Gastroesophageal sphincter (tissue), 4 donors: ENCODE measurements around the gene KLK6. TPM values are rescaled to one million over a fixed set of nuclear protein-coding genes. Genes with fewer than 3 reads are reported as not detected.

ENCODE experiments used
- ATAC-seq: fragments of 150-250 bp; one replicate; pipeline ENCODE4 v1.9.1; 2016; ENCODE audit warnings: mild to moderate bottlenecking, moderate library complexity
- H3K27ac ChIP-seq, 4 donors: fragments of 200-600 bp; sonication (generic) in 3 of 4; 1 replicate in 3 of 4; 2 replicates in 1 of 4; pipeline ENCODE4 v1.5.1; 2016 to 2019
- H3K27me3 ChIP-seq: fragments of 200-600 bp; sonication (generic); one replicate; pipeline ENCODE4 v1.5.1; 2019
- H3K36me3 ChIP-seq, 2 donors: fragments of 200-600 bp; sonication (generic); one replicate each; pipeline ENCODE4 v1.5.1; 2019; ENCODE audit warnings: control low read depth in 1 of 2
- H3K4me1 ChIP-seq, 3 donors: fragments of 200-600 bp; sonication (generic); 1 replicate in 2 of 3; 2 replicates in 1 of 3; pipeline ENCODE4 v1.5.1; 2016 to 2019; ENCODE audit warnings: control low read depth in 2 of 3
- H3K4me3 ChIP-seq, 2 donors: fragments of 200-600 bp; sonication (generic); one replicate each; pipeline ENCODE4 v1.5.1; 2019; ENCODE audit warnings: mild to moderate bottlenecking in 1 of 2, moderate library complexity in 1 of 2
- H3K9me3 ChIP-seq, 3 donors: fragments of 200-600 bp; sonication (generic); one replicate each; pipeline ENCODE4 v1.5.1; 2017 to 2019; ENCODE audit warnings: control low read depth in 2 of 3
- EP300 ChIP-seq: sonication (generic); formaldehyde crosslinking; IDR thresholded peaks from one replicate; pipeline ENCODE4 v1.6.1; 2017; ENCODE audit warnings: antibody characterized with exemption, mild to moderate bottlenecking
- POLR2A ChIP-seq, 2 donors: fragments of 450-650 bp; IDR thresholded peaks; one replicate each; pipeline ENCODE4 v1.6.1; 2017; ENCODE audit warnings: antibody characterized with exemption in 2 of 2, mild to moderate bottlenecking in 2 of 2, moderate library complexity in 1 of 2
- POLR2AphosphoS5 ChIP-seq: sonication (generic); formaldehyde crosslinking; IDR thresholded peaks from one replicate; pipeline ENCODE4 v1.6.1; 2017; ENCODE audit warnings: antibody characterized with exemption
- whole genome bisulfite sequencing, 2 donors: methylation state at CpG; one replicate each; pipeline ENCODE4 v1.1.5; 2018; ENCODE audit warnings: low coverage in 1 of 2; 5-methylcytosine and 5-hydroxymethylcytosine counted together
- total RNA-seq, 4 donors: library from RNA; depleted of rRNA; stranded (reverse); fragments of >200 nt; gene quantifications; one replicate each; pipeline ENCODE4 v1.1.0, GENCODE V29; 2016
- TF ChIP-seq, protein P1 (sequence below), 4 experiments: fragments of 200-600 bp in 2 of 4; fragments of 450-650 bp in 2 of 4; sonication (generic) in 1 of 4; IDR thresholded peaks; one replicate each; pipeline ENCODE4 v1.5.1; 2017 to 2019; ENCODE audit warnings: antibody characterized with exemption in 4 of 4, mild to moderate bottlenecking in 2 of 4, moderate library complexity in 2 of 4

KLK6 gene
- total RNA-seq, 4 donors from 2014 or later = 1.1 to 7.8 TPM; not detected in 2

DNA sequence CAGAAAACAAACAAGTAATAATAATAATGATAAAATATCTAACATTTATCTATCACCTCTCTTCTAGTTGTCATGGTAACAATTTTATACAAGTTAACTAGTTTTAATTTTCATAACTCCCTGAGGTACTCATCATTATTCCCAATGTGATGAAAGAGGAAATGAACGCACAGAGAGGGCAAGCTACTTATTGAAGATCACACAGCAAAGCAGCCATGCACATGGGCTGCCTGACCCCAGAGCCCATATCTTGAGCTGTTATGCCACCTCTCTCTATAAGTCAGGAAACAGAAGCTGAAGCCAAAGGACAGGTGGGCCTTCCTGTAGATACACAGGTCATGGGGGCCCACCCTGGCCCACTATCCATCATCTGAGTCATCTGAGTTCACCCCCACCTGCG is 53.3 kb downstream of the KLK6 start:
- no peaks in the 10 kb centered on the region for H3K9me3 ChIP-seq
- 82% methylated on average over 2 of the region's 2 CpGs; no CpG with 5 or more reads in 1 of the 2 donors for WGBS, 2 donors
- no peak for ATAC-seq
- no peaks in the 10 kb centered on the region for H3K4me1 ChIP-seq
- no peak for TF ChIP-seq POLR2AphosphoS5
- TF ChIP-seq POLR2A (IDR thresholded peaks at IDR 0.05) = no peak
- TF ChIP-seq EP300 = no peak
- TF ChIP-seq, protein P1, sequence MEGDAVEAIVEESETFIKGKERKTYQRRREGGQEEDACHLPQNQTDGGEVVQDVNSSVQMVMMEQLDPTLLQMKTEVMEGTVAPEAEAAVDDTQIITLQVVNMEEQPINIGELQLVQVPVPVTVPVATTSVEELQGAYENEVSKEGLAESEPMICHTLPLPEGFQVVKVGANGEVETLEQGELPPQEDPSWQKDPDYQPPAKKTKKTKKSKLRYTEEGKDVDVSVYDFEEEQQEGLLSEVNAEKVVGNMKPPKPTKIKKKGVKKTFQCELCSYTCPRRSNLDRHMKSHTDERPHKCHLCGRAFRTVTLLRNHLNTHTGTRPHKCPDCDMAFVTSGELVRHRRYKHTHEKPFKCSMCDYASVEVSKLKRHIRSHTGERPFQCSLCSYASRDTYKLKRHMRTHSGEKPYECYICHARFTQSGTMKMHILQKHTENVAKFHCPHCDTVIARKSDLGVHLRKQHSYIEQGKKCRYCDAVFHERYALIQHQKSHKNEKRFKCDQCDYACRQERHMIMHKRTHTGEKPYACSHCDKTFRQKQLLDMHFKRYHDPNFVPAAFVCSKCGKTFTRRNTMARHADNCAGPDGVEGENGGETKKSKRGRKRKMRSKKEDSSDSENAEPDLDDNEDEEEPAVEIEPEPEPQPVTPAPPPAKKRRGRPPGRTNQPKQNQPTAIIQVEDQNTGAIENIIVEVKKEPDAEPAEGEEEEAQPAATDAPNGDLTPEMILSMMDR (IDR thresholded peaks at IDR 0.05) = no peak
- H3K36me3 ChIP-seq = no peaks in the 10 kb centered on the region
- no peak overlapping the region for H3K4me3 ChIP-seq
- no peak overlapping the region for H3K27ac ChIP-seq
- H3K27me3 ChIP-seq = peaks cover 79% of the 10 kb centered on the region

DNA sequence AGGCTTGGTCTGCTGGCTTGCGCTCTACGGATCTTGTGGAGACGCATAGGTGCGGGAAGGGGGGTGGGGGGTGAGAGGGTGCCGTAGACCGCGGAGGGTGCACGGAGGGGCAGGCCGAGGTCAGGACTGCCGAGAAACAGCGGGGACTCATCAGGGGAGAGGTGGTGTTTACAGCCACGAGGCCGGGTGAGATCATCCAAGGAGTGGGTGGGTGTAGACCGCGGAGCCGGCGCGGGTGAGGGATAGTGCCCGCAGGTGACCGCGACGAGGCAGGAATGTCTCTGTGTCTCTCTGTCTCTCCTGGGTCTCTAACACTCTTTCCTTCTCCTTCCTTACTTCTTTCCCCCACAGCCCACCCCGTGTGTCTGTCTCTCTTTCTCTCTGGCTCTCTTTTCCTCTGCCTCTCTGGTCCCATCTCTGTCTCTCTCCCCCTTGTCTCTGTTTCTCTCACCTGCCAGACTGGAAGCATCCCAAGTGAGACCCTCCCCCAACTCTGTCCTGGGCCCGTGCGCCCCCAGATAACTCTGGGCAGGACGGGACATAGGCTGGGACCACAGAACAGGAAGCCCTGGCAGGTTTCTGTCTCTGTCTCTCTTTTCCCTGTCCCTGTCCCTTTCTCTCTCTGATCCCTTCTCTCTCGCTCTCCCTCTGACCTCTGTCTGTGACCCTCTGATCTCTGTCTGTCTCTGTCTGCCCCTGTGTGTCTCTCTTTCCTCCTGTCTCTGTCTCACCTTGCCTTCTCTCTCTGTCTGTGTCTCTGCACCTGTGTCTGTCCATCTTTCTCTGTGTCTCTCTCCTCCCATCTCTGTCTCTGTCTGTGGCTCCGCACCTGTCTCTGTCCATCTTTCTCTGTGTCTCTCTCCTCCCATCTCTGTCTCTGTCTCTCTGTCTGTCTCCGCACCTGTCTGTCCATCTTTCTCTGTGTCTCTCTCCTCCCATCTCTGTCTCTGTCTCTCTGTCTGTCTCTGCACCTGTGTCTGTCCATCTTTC is 56.4 kb downstream of the KLK6 start:
- no peak overlapping the region for H3K4me3 ChIP-seq
- H3K9me3 ChIP-seq = peaks cover 0 to 6% (median 0%) of the 10 kb centered on the region in 3 donors
- peaks cover 89% of the 10 kb centered on the region for H3K27me3 ChIP-seq
- peaks cover 0 to 8% (median 0%) of the 10 kb centered on the region in 3 donors for H3K4me1 ChIP-seq
- ATAC-seq = no peak
- TF ChIP-seq, protein P1 (IDR thresholded peaks at IDR 0.05) = no peak
- TF ChIP-seq EP300 (no peak), POLR2A (IDR thresholded peaks at IDR 0.05) (no peak), POLR2AphosphoS5 (no peak)
- WGBS, 2 donors = 8 to 10% methylated on average over 17 to 26 of the region's 29 CpGs
- no peaks in the 10 kb centered on the region for H3K36me3 ChIP-seq
- no peak overlapping the region for H3K27ac ChIP-seq

DNA sequence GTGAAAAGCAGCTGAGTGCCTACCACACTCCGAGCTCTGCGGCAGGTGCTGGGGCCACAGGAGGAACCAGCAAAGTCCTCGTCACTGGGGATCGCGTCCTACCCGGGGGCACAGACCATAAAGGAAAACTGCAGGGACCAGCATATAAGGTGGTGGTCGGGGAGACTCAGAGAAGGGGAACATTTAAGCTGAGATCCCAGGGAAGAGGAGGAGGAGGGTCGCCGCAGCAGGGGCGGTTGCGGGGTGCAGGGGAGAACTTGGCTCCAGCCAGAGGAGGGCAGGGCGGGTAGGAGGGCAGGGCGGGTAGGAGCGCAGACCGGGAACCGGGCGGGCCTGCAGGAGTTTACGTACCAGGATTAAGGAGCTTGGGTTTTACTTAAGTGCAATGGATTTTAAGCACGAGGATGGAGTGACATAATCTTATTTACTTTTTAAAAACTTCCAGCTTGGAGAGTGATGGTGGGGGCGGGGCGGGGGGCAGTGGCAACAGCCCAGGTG is 57.2 kb downstream of the KLK6 start:
- WGBS, 2 donors = 13 to 17% methylated on average over 10 to 17 of the region's 21 CpGs

DNA sequence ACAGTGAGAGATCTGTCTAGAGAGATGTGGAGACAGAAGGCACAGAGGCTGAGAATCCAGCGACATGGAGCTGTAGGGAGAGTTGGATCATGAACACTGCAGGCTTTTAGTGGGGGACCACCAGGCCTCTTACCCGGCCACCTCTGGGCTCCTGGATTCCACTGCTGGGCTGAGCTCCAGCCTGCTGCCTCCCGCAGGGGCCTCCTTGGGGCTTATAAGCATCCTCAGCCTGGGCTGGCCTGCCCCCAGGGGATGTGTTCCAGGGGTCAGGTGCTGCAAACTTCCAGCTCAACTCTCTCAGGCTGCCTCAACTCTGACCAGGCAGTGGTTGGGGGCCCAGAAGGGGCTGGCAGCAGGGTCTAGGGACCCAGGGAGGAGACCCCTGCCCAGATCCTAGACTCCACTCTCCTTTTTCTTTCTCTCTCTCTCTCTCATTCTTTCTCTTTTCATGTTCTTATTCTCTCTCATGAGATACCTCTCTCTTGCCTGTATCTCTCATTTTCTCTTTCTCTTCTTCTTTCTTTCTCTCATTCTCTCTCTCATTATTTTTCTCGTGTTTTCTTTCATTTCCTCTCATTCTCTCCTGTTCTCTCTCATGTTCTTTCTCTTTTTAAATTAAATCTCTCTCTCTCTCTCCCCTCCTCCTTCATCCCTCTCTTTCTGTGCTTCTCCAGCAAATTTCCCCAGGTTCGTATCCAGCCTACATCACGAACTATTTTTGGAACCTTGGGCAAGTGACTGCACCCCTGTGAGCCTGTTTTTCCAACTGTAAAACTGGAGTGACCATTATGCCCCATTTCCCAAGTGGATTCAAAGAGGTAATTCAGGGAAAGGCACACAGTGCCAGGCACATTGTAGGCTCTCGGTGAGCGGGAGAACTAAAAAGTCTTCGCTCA is 57.9 kb downstream of the KLK6 start, which contains the start of gene KLK4:
KLK4 (minus strand) TSS at position 190 of the 896 bp plus-strand sequence. CDS start 657 bp downstream, outside the sequence.
- 40 to 47% methylated on average over 1 to 9 of the region's 9 CpGs for WGBS, 2 donors
- no peaks in the 10 kb centered on the region for H3K36me3 ChIP-seq
- no peak for ATAC-seq
- H3K27me3 ChIP-seq = peaks cover 91% of the 10 kb centered on the region
- H3K4me3 ChIP-seq = no peak within 1 kb of the TSS
- H3K27ac ChIP-seq = no peak within 1 kb of the TSS
- peaks cover 0 to 8% (median 0%) of the 10 kb centered on the region in 3 donors for H3K4me1 ChIP-seq
- H3K9me3 ChIP-seq = peaks cover 0 to 6% (median 0%) of the 10 kb centered on the region in 3 donors
- TF ChIP-seq EP300 (no peak), POLR2A (IDR thresholded peaks at IDR 0.05) (no peak), POLR2AphosphoS5 (no peak)
- TF ChIP-seq, protein P1 (IDR thresholded peaks at IDR 0.05) = no peak

More for the DNA sequence above, 57.2 kb downstream of the KLK6 start:
- H3K27me3 ChIP-seq = peaks cover 89% of the 10 kb centered on the region
- H3K36me3 ChIP-seq = no peaks in the 10 kb centered on the region
- no peak overlapping the region for H3K27ac ChIP-seq
- H3K4me3 ChIP-seq = no peak overlapping the region
- H3K9me3 ChIP-seq = peaks cover 0 to 6% (median 0%) of the 10 kb centered on the region in 3 donors
- no peak for TF ChIP-seq EP300
- TF ChIP-seq, protein P1 (IDR thresholded peaks at IDR 0.05) = no peak
- no peak for TF ChIP-seq POLR2AphosphoS5
- no peak for TF ChIP-seq POLR2A (IDR thresholded peaks at IDR 0.05)
- no peak for ATAC-seq
- peaks cover 0 to 8% (median 0%) of the 10 kb centered on the region in 3 donors for H3K4me1 ChIP-seq
